ENCODE measurements around the gene SLC35F3.

SLC35F3 gene

DNA sequence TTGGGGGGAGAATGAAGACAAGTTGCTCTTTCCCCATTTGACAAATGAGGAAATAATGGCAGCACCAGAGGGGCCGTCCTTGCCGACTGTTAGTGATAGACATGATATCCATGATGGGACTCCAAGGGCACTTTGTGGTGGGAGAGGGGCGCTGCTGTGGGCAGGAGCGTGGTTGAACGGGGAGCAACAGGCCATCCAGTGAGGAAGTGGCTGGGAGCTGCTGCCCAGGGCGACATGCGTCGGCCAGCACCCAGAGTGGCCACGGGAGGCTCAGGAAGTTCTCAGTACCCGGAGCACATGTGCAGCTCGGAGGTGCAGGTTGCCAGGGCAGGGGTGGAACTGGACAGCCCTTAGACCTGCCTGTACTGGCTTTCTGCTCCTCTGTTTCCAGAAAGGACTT is 71.0 kb downstream of the SLC35F3 start:
- no peak for DNase-seq

DNA sequence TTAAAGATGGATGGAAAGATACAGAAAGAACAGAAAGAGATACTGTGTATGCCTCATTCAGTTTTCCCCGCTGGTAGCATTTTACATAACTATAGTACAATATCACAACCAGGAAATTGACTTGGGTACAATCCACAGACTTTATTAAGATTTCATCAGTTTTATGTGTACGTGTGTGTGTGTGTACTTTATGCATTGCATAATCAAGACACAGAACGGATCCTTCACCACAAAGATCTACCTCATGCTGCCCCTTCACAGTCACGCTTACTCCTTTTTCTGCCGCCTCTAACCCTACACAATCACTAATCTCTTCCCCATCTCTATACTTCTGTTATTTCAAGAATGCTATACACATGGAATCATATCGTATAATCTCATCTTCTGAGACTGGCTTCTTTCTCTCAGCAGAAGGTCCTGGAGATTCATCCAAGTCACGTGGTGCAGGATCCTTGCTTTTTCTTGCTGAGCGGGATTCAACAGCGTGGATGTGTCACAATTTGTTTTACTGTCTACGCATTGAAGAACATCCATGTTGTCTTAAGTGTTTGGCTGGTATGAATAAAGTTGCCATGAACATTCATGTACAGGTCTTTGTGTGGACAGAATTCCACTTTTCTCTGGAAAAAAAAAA is 76.7 kb downstream of the SLC35F3 start:
- no peak for DNase-seq

DNA sequence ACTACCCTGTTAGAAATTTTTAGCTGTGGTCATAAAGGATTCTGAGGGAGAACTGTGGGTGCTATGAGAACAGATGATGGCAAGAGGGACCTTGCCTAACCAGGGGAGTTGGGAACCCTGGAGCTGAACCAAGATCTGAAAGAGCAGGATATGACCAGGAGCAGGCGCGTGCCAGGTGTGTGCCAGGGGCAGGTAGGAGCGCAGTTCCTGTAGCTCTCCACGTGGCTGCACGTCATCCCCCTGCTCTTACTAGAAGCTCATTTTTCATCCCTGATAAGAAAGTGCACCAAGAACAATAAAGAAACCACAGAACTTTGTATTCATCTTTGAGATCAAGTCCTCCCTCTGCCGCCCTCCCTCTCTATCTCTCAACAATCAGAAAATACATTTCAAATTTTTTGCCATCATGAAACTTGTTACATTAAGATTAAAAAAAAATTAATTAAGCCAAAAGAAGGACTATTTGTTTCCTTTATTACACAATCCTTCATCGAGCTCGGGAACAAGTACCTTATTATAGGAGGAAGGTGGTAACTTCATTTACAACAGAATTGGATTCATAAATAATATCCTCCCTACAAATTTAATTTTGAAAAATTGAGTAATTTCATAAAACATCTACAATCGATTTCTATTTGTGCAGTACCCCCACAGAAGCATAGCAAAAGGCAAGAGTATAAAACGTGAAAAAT is 78.5 kb downstream of the SLC35F3 start:
- no peak for DNase-seq

DNA sequence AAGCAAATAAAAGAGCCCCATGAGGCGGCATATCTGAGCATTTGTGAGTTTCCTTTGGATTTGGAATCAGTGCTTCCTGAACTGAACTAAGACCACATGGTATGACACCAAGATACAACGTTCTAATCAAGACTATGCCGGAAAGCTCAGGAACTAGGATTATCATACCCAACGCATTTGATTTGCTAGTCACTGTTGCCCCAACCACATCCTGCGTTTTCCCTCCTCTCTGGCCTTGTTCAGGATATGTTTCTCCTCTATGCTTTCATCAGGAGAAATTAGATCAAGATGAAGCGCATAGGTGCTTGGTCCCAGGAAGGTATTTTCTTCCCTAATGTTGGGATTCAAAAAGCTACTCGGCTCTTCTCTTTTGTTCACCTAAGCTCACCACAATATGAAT is 79.3 kb downstream of the SLC35F3 start:
- DNase-seq, result no peak

DNA sequence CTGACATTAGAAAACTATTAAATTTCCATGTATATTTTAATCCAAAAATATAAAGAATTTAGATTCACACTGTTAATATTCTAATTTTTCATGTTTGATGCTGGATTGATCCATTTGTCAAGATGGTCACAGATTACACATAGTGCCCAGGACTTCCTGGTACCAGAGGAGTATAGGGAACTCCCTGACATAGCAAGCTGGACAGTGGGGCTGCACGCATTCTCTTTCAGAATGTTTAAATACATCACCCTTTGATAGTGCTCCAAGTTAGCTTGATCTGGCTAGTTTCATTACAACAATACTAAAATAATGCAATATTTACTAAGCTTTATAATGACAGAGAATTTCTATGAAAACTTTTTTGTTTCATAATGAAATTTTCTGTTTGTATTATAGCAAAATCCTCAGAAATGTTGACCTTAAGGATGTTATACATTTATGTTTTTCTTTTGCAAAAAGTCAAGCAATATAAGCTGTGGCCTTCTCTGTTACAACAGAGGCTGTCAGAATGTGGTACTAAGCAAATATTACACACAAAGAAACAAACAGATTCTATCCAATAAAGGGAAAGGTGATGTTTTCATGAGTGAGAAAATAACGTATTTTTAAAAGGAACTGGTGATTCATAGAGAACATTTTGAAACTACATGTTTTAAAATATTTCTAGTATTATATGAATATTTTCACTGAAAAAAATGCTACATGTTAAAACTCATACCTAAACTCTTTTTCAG is 84.7 kb downstream of the SLC35F3 start:
- DNase-seq, result no peak

DNA sequence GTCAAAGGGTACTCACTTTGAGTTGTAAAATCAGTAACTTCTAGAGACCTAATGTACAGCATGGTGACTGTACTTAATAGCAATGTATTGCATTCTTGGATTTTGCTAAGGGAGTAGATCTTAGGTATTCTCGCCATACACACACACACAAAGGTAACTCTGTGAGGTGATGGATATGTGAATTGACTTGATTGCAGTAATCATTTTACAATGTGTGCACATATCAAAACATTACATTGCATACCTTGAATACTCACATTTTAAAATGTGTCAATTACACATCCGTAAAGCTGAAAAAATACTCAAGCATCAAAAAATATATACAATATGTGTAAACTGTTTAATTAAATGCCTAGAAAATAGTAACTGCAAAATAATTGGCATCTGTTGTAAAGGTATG is 86.0 kb downstream of the SLC35F3 start:
- no peak for DNase-seq

DNA sequence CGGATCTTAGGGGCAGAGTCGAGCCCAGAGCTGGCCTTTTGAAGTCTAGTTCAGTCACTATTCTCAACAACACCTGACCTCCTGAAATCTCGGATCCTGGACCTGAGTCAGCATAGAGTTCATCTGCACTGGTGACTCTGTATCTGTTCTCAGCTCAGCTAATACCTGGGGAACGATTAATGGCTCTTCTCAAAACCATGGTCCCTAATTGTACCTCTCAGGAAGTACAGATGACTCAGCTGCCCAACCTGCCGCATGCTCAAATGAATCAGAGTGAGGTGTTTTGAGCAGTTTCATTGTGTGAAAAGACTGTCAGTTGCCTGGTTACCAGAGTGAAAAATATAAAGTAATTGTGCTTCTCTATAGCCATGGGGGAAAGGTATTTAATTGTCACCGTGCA is 89.2 kb downstream of the SLC35F3 start:
- no peak for DNase-seq

DNA sequence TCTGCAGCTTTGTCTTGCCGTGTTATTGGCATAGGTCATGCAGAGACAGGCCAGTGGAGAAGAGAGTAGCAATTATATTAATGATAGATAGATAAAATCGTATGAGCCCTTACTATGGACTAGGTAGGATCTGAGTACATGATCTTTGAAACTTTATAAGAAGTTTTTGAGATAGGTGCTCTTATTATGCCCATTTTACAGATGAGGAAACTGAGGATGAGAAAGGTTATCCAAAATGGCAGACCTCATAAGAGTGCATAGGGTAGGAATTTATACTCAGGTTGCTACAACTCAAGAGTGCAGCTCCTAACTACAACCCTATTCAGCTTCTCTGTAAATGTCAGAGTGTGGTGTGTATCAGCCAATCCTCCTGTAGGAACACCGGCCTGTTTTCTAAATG is 89.6 kb downstream of the SLC35F3 start:
- no peak for DNase-seq

DNA sequence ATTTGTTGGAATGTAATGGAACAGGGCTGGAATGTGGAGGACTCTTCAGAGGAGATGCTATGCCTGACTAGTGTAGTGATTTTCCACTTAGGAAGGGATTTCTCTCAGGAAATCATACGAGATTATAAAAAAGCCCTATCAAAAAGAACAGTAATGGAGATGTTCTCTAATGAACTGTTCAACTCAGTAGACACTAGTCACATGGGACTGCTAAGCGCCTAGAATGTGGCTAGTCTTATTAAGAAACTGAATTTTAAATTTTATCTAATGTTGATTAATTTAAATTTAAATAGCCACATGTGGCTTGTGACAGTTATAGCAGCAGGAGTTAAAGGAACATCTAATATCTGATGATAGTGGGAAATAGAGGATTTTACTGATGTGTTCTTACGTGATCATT is 94.0 kb downstream of the SLC35F3 start:
- no peak for DNase-seq

DNA sequence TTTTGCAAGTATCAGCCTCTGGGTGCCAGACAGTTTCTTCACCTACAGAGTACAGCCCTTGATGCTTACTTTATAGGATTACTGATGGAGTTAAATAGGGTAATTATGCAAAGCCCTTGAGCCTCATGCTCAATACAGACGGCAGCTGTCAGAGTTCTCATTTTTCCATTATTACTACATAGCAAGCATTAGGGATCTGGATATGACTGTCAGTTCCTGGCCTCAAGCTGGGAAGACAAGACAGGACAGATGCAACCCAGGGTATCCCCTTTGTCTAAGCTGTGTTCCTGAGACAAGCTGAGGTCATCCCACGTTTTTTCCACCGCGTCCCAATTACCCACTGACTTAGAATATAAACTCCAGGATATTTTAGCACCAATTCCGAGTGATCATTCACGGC is 94.4 kb downstream of the SLC35F3 start:
- DNase-seq, result no peak

DNA sequence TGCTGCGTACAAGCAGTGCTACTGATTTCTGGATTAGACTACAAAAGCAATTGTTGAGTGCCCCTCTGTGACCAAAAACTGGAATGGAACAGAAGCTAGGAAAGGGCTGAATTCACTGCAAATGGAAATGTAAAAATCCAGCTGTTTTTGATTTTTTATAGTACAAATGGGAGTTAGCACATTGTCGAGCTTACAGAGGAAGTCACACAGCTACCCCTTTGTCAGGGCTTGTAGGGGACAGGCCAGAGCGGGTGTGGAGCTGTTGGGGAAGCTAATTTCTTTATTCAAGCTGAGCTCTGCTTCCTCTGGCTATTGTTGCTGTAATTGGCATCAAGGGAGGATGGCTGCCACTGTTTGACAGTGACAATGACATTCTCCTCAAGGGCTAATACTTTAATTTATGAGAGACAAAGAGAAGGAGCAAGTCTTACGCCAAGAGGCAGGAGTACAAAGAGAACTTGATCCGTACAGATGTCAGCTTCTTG is 96.1 kb downstream of the SLC35F3 start:
- no peak for DNase-seq

DNA sequence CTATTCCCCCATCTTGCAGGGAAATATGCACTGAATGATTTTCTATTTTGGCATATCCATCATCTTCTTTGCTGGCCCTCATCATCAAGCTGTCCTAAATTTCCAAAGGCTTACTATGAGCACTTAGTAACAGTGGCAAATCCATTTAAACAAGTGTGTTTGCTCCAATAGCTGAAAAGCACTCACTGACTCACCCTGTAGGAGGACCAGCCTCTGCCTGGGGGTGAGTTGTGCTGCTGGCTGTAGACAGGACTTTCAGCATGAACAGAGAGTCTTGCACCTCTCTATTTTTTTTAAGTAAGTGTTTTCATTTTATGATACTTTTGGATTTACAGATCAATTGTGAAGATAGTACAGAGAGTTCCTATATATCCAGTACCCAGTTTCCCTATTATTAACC is 97.3 kb downstream of the SLC35F3 start:
- no peak for DNase-seq

DNA sequence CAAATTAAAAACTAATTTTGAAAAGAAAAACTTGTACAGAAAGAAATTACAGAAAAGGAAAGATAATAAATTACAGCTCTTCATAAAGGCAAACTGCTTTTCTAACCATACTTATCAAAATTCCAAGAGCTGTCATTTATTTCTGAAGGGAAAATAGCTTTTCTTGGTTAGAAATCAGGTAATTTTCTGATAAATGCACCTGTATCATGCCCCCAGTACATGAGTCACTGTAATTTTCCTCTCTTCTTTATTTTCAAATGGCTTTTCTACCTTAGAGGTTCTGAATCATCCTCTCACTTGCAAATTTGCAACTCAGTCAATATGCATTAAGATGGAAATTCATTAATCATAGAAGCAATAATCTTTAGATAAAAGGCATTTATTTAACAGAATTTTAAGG is 100.1 kb downstream of the SLC35F3 start:
- DNase-seq, result no peak

DNA sequence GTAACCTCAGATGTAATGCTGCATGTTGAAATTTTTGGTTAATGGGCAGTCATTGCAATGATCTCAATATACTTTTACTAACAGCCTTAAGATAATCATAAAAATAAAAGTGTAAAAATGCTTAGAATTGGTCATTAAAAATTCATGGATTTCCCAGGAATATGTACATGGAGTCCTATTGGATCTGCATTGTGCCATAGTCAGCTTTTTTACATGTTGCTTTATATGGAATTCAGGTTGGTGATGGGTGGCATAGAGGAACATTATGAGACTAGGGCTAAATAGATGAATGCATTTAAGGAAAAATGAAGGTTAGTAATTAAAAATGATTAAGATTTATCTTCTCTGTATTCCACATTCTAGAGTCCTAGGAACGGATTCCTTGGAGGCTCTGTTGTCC is 103.2 kb downstream of the SLC35F3 start:
- DNase-seq, result no peak

DNA sequence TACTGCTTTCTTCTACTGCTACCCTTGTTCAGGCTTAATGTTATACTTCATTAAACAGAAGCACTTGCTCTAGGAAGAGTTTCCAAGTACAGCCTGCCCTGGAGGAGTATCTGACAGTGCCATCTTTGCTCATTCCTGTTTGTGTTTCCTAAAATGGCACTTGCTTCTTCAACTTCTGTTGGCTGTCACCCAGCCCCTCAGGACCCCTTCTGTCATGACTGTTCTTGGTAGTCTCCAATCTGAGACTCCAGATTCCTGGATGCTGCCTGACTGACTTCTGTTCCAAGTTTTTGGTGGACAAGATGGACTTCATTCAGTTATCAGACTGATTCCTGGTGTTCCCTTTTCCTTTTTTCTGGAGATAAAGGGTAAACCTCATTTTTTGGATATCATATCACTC is 104.1 kb downstream of the SLC35F3 start:
- no peak for DNase-seq

DNA sequence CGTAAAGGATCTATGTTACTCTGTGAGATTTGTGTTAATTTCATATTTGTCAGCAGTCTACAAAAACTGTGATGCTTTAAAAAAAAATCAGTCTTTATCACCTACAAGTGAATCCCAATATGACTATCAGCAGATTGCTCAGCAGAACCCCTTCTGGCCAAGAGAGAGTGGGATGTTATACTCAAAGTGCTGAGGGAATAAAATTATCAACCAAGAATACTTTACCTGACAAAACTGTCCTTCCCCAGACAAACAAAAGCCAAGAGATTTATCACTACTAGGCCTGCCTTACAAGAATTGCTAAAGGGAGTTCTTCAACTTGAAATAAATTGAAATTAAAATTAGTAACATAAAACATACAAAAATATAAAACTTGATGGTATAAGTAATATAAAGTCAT is 105.2 kb downstream of the SLC35F3 start:
- no peak for DNase-seq

DNA sequence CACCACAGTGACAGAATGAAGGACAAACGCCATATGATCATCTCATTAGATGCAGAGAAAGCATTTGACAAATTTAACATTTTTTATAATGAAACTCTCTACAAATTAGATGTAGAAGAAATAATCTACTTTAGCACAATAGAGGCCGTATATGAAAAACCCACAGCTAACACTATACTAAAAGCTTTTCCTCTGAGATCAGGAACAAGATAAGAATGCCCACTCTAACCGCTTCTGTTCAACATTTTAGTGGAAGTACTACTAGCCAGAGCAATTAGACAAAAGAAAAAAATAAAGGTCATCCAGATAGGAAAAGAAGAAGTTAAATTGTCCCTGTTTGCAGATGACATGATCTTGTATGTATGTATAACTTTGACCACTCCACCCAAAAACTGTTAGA is 109.7 kb downstream of the SLC35F3 start:
- DNase-seq, result no peak

DNA sequence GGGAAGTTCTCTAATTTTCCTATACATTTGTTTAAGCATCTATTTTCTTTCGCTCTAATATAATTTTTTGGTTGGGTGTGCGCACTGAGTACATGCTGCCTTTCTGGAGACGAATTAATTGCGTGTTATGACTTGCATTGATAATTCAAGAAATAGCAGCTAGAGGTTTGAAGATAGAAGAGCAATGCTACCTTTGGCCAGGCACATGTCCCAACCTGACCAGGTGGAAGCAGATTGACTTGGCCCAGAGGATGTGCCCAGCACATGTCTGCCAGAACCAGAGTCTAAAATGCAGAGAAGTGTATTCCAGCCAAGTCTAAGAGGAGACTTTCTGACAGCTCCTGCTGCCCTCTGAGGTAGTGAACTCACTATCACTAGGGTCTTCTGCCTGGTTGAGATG is 114.3 kb downstream of the SLC35F3 start:
- no peak for DNase-seq

DNA sequence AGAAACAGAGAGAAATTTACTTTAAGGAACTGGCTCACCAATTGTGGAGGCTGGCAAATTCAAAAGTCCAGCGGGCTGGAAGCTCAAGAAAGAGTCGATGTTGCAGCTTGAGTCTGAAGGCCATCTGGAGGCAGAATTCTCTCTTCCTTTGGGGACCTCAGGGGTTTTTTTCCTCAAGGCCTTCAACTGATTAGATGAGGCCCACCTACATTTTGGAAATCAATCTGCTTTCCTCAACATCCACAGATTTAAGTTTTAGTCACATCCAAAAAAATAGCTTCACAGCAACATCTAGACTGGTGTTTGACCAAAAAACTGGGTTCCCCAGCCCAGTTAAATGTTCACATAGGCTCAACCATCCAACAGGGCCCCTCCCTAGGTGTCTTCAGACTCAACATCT is 114.9 kb downstream of the SLC35F3 start:
- no peak for DNase-seq

DNA sequence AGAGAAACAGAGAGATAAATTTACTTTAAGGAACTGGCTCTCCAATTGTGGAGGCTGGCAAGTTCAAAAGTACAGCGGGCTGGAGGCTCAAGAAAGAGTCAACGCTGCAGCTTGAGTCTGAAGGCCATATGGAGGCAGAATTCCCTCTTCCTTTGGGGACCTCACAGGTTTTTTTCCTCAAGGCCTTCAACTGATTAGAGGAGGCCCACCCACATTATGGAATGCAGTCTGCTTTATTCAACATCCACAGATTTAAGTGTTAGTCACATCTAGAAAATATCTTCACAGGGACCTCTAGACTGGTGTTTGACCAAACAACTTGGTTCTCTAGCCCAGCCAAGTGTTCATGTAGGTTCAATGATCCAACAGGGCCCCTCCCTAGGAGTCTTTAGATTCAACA is 117.8 kb downstream of the SLC35F3 start:
- DNase-seq, result no peak

DNA sequence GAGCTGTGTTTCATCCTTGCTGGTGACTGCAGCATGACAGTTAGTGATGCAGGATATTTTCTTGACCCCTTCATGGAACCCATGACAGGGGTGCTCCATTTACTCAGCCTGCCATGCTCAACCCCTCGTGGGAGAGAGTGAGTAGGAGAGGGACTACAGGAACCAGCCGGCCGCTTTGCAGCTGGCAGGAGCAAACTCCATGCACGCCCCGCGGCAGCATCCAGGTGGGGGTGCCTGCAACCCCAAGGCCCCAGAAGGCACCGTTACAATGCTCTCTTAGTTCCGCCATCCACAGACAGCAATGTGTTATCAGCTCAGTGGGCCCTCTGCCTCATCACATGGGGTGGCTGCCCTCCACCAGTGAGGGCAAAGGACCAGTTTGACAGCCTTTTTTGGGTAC is 135.1 kb downstream of the SLC35F3 start:
- no peak for DNase-seq

DNA sequence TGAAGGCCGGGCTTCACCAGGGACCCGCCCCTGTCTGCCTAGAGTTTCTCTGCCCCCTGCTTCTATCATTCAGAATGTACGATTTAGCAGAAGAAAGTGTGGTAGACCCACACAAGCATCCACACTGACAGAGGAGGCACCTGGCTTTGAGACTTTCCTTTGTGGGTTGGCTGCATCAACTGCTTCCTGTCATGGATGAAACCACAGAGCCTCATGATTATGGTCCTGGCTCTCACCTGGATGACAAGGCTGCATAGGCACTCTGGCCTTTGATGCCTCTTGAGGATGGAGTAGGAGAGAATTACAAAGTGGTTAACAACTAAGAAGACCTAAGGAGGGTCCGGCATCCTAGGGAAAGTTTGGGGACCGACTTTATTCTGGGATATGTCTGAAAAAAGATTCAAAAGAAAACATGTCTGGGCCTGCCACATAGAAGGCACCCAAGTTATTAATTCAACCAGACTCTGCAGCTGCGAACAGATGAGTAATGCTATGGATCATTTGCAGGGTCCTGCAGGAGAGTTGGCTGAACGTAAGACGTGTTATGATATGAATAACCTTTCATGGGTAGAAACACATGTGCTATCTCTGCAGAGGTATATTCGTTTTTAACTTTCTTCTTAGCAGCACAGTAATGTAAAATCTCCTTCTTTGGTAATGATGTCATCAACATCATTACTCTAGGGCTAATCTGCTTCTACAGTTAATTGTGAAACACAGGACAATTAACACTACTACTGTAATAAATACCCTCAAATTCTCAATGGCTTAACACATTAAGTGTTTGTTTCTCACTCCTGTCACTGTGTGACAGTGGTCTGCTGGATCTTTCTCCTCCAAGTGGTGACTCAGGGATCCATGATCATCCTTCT is 136.2 kb downstream of the SLC35F3 start:
- DNase-seq, result no peak

DNA sequence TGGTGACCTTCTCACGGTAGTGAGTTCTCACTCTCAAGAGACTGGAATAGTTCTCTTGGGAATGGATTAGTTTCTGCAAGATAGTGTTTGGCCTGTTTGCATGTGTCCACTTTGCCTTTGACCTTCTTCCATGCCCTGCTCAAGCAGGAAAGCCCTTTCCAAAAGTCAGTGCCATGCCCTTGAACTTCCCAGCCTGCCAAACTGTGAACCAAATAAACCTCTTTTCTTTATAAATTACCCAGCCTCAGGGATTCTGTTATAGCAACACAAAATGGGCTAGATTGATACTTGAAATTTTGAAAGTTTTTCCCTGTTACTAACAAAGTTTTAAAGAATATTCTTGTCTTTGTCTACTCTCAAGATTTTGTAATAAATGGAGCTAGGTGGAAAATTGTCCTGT is 139.6 kb downstream of the SLC35F3 start:
- no peak for DNase-seq

Measured in CD4-positive, alpha-beta T cell treated with Interleukin-15 for 1 hour (primary cell).